ENCODE results near the gene PCDHGB4.
"Not testable (repeated sequence)": the region's sequence is repeated elsewhere in the genome, so short reads cannot be mapped to it uniquely, and the experiment has no call there.

Gene PCDHGB4

GRCh38 chr5:141402553-141403243, 15.2 kb downstream of the PCDHGB4 start, which contains the start of gene PCDHGA9:
PCDHGA9 (plus strand) TSS chr5:141402778; CDS start chr5:141402953, 175 bp downstream.
- DNase-seq: no peak

- no peak for DNase-seq
These were observed 15.9 kb downstream of the PCDHGB4 start for GRCh38 chr5:141403387-141403786.

GRCh38 chr5:141407790-141408505, 20.4 kb downstream of the PCDHGB4 start, which contains the start of gene PCDHGB6:
PCDHGB6 (plus strand) TSS chr5:141408021; CDS start chr5:141408203, 182 bp downstream.
- DNase-seq: not testable (repeated sequence)

- DNase-seq: no peak
These were observed 22.3 kb downstream of the PCDHGB4 start for GRCh38 chr5:141409598-141410306.

- no peak for DNase-seq
These were observed 24.1 kb downstream of the PCDHGB4 start for GRCh38 chr5:141411575-141411974.

- DNase-seq: no peak
These were observed 25.5 kb downstream of the PCDHGB4 start, which contains the start of gene PCDHGA10 for GRCh38 chr5:141412854-141413539. PCDHGA10 (plus strand) TSS chr5:141412987; CDS start chr5:141413176, 189 bp downstream.

- DNase-seq: no peak
These were observed 26.1 kb downstream of the PCDHGB4 start for GRCh38 chr5:141413540-141414069.

GRCh38 chr5:141414548-141415274, 27.2 kb downstream of the PCDHGB4 start:
- not testable (repeated sequence) for DNase-seq

GRCh38 chr5:141415275-141415618, 27.7 kb downstream of the PCDHGB4 start:
- not testable (repeated sequence) for DNase-seq

GRCh38 chr5:141417494-141418172, 30.1 kb downstream of the PCDHGB4 start, which contains the start of gene PCDHGB7:
PCDHGB7 (plus strand) TSS chr5:141417677; CDS start chr5:141417860, 183 bp downstream.
- DNase-seq: not testable (repeated sequence)

GRCh38 chr5:141419074-141419880, 31.8 kb downstream of the PCDHGB4 start:
- no peak for DNase-seq

GRCh38 chr5:141420855-141421488, 33.5 kb downstream of the PCDHGB4 start, which contains the start of gene PCDHGA11:
PCDHGA11 (plus strand) TSS chr5:141421051; CDS start chr5:141421228, 177 bp downstream.
- no peak for DNase-seq

- DNase-seq: no peak
These were observed 34.0 kb downstream of the PCDHGB4 start for GRCh38 chr5:141421489-141421855.

GRCh38 chr5:141422742-141423291, 35.3 kb downstream of the PCDHGB4 start:
- DNase-seq: no peak

- DNase-seq: no peak
These were observed 40.4 kb downstream of the PCDHGB4 start for GRCh38 chr5:141427783-141428426.

GRCh38 chr5:141430332-141431113, 43.0 kb downstream of the PCDHGB4 start, which contains the start of gene PCDHGA12:
PCDHGA12 (plus strand) TSS chr5:141430507; CDS start chr5:141430760, 253 bp downstream.
- no peak for DNase-seq

- no peak for DNase-seq
These were observed 43.8 kb downstream of the PCDHGB4 start for GRCh38 chr5:141431286-141431685.

GRCh38 chr5:141432308-141432707, 44.8 kb downstream of the PCDHGB4 start:
- DNase-seq: not testable (repeated sequence)
